ENCODE measurements around the gene TNS1.

Gene TNS1

GRCh38 chr2:217955881-217956493 lies 46.8 kb downstream of the TNS1 start:
- no peak for DNase-seq

- DNase-seq = no peak
Observed at GRCh38 chr2:217954971-217955740, 47.6 kb downstream of the TNS1 start.

GRCh38 chr2:217954469-217954868 lies 48.3 kb downstream of the TNS1 start:
- DNase-seq = no peak

- DNase-seq = no peak
Observed at GRCh38 chr2:217954051-217954450, 48.7 kb downstream of the TNS1 start.

GRCh38 chr2:217953531-217953932 lies 49.3 kb downstream of the TNS1 start:
- DNase-seq = no peak

GRCh38 chr2:217953011-217953481 lies 49.7 kb downstream of the TNS1 start:
- no peak for DNase-seq

- no peak for DNase-seq
Observed at GRCh38 chr2:217952409-217952808, 50.4 kb downstream of the TNS1 start.

- no peak for DNase-seq
Observed at GRCh38 chr2:217951521-217952247, 51.1 kb downstream of the TNS1 start.

GRCh38 chr2:217951091-217951490 lies 51.7 kb downstream of the TNS1 start:
- DNase-seq = no peak

GRCh38 chr2:217950401-217950871 lies 52.4 kb downstream of the TNS1 start:
- DNase-seq = no peak

GRCh38 chr2:217949447-217949846 lies 53.3 kb downstream of the TNS1 start:
- DNase-seq = no peak

GRCh38 chr2:217948897-217949296 lies 53.9 kb downstream of the TNS1 start:
- no peak for DNase-seq

- no peak for DNase-seq
Observed at GRCh38 chr2:217948351-217948791, 54.4 kb downstream of the TNS1 start.

- no peak for DNase-seq
Observed at GRCh38 chr2:217947383-217948350, 55.1 kb downstream of the TNS1 start.

- DNase-seq = no peak
Observed at GRCh38 chr2:217946051-217946450, 56.7 kb downstream of the TNS1 start.

- DNase-seq = no peak
Observed at GRCh38 chr2:217945530-217945929, 57.3 kb downstream of the TNS1 start.

GRCh38 chr2:217944923-217945322 lies 57.9 kb downstream of the TNS1 start:
- no peak for DNase-seq

GRCh38 chr2:217944366-217944765 lies 58.4 kb downstream of the TNS1 start:
- DNase-seq = no peak

GRCh38 chr2:217943446-217944321 lies 59.1 kb downstream of the TNS1 start:
- no peak for DNase-seq

- DNase-seq = no peak
Observed at GRCh38 chr2:217942731-217943335, 60.0 kb downstream of the TNS1 start.

Data from AML-193 (cell line).